Mucosa of descending colon (tissue), 3 donors: ENCODE data around the gene POLR2H. TPM values are rescaled to one million over a fixed set of nuclear protein-coding genes. Genes with fewer than 3 reads are reported as not detected.

Experiments used
- ATAC-seq: fragments of 200-7000 bp; cut with Tn5 transposase; one replicate; pipeline ENCODE4 v1.9.1; 2020; ENCODE audit warnings: mild to moderate bottlenecking, moderate library complexity
- DNase-seq, 3 donors: peaks; one replicate each; pipeline ENCODE4 v3.0.0-alpha.2; 2020
- H3K36me3 ChIP-seq: fragments of 200-600 bp; one replicate; pipeline ENCODE4 v1.8.0; 2021; ENCODE audit warnings: low read depth, mild to moderate bottlenecking
- H3K4me1 ChIP-seq: fragments of 200-600 bp; one replicate; pipeline ENCODE4 v1.8.0; 2021; ENCODE audit warnings: low read depth, mild to moderate bottlenecking
- H3K4me3 ChIP-seq: fragments of 200-600 bp; one replicate; pipeline ENCODE4 v1.8.0; 2021; ENCODE audit warnings: mild to moderate bottlenecking
- H3K9me3 ChIP-seq: fragments of 200-600 bp; one replicate; pipeline ENCODE4 v1.8.0; 2021; ENCODE audit warnings: mild to moderate bottlenecking
- CTCF ChIP-seq: fragments of 200-600 bp; IDR thresholded peaks from one replicate; pipeline ENCODE4 v1.8.0; 2022; ENCODE audit warnings: antibody characterized with exemption, mild to moderate bottlenecking
- intact Hi-C, 2 donors: fragments of 100-400 bp; cut with DNase I in 1 of 2; cut with micrococcal nuclease in 1 of 2; formaldehyde crosslinking; loops; one replicate each; pipeline versions ENCODE4 v1.11.0 to v1.11.1; 2022; cut with DNase I, micrococcal nuclease
- total RNA-seq, 3 donors: library from RNA; stranded (reverse); fragmentation: NEBNext Ultra II Directional in 2 of 3; extraction: Animal tissue kit (Norgen Biotek cat#: 25700) in 2 of 3; gene quantifications; one replicate each; pipeline versions ENCODE4 v1.2.1 to v1.2.4, GENCODE V29; 2021 to 2023
- donor health status: DM: no; HTN: no; CAD: no; lungs with moderate emphysema.
- donor health status: DM: no; HTN: no; CAD: no.
- donor health status: DM: no; HTN: yes; CAD: no.

Gene POLR2H
- total RNA-seq, 3 donors from 2014 or later: 87.8 to 126 (median 90.1) TPM

- peaks cover 22% of the 10 kb centered on the region for H3K4me1 ChIP-seq
- H3K4me3 ChIP-seq: no peak overlapping the region
- DNase-seq (peak; percentile 83 to 96 (median 84)), ATAC-seq (peak; percentile 94)
- no peak for TF ChIP-seq CTCF
- intact Hi-C loops: no loop called here
- no peaks in the 10 kb centered on the region for H3K36me3 ChIP-seq
- H3K9me3 ChIP-seq: no peaks in the 10 kb centered on the region
Observed at GRCh38 chr3:184352149-184352785, 9.2 kb upstream of the POLR2H start.

GRCh38 chr3:184352897-184353545, 8.5 kb upstream of the POLR2H start:
- H3K9me3 ChIP-seq: no peaks in the 10 kb centered on the region
- TF ChIP-seq CTCF: no peak
- ATAC-seq (peak; percentile 2), DNase-seq (no peak)
- H3K36me3 ChIP-seq: no peaks in the 10 kb centered on the region
- H3K4me1 ChIP-seq: peaks cover 22% of the 10 kb centered on the region
- intact Hi-C loops: no loop called here
- H3K4me3 ChIP-seq: no peak overlapping the region

GRCh38 chr3:184353546-184353941, 8.0 kb upstream of the POLR2H start:
- Histone ChIP-seq H3K36me3 (no peaks in the 10 kb centered on the region), H3K4me1 (peaks cover 22% of the 10 kb centered on the region), H3K4me3 (no peak overlapping the region), H3K9me3 (no peaks in the 10 kb centered on the region)
- no peak for DNase-seq
- ATAC-seq: no peak
- TF ChIP-seq CTCF: no peak
- intact Hi-C loops: no loop called here

- H3K9me3 ChIP-seq: no peaks in the 10 kb centered on the region
- DNase-seq: peak; percentile 63 to 82 (median 78)
- peaks cover 22% of the 10 kb centered on the region for H3K4me1 ChIP-seq
- peak; percentile 36 for ATAC-seq
- no peak overlapping the region for H3K4me3 ChIP-seq
- intact Hi-C loops: no loop called here
- TF ChIP-seq CTCF: peak; percentile 55
- H3K36me3 ChIP-seq: no peaks in the 10 kb centered on the region
Observed at GRCh38 chr3:184354121-184354728, 7.3 kb upstream of the POLR2H start.

GRCh38 chr3:184354754-184355153, 6.8 kb upstream of the POLR2H start:
- TF ChIP-seq CTCF: no peak
- intact Hi-C loops: no loop called here
- no peak overlapping the region for H3K4me3 ChIP-seq
- DNase-seq (no peak), ATAC-seq (no peak)
- H3K9me3 ChIP-seq: no peaks in the 10 kb centered on the region
- peaks cover 22% of the 10 kb centered on the region for H3K4me1 ChIP-seq
- no peaks in the 10 kb centered on the region for H3K36me3 ChIP-seq
